HFFc6 (cell line): ENCODE data around the gene CHST14. TPM values are rescaled to one million over a fixed set of nuclear protein-coding genes. Genes with fewer than 3 reads are reported as not detected.

Experiments
- DNase-seq: peaks from one replicate; pipeline ENCODE4 v3.0.0-alpha.2; 2018
- H3K27ac Mint-ChIP-seq: 2 replicates; pipeline ENCODE4 v1.8.0; 2020; ENCODE audit warnings: mild to moderate bottlenecking, mixed read lengths
- H3K27me3 Mint-ChIP-seq: 2 replicates; pipeline ENCODE4 v1.8.0; 2021; ENCODE audit warnings: mild to moderate bottlenecking, moderate library complexity, mixed read lengths; ENCODE audit not compliant: insufficient read depth
- H3K36me3 Mint-ChIP-seq: 2 replicates; pipeline ENCODE4 v1.8.0; 2021; ENCODE audit warnings: low read depth, mixed read lengths
- H3K4me1 Mint-ChIP-seq: 2 replicates; pipeline ENCODE4 v1.8.0; 2020; ENCODE audit warnings: low read depth, mixed read lengths
- H3K4me3 Mint-ChIP-seq: 2 replicates; pipeline ENCODE4 v1.8.0; 2020; ENCODE audit warnings: mild to moderate bottlenecking, moderate library complexity, mixed read lengths
- H3K9me3 Mint-ChIP-seq: 2 replicates; pipeline ENCODE4 v1.8.0; 2020; ENCODE audit warnings: mild to moderate bottlenecking, mixed read lengths
- total RNA-seq, 6 experiments: library from RNA; stranded (reverse); fragmentation: NEBNext Ultra II Directional; extraction: Animal tissue kit (Norgen Biotek cat#: 25700); gene quantifications; 2 replicates in 1 of 6; 3 replicates in 5 of 6; pipeline ENCODE4 v1.2.3, GENCODE V29; 2021
- TF ChIP-seq, protein P1 (sequence below): fragments of 200-600 bp; sonication (generic); IDR thresholded peaks from 2 replicates; pipeline ENCODE4 v1.5.0; 2021; ENCODE audit warnings: antibody characterized with exemption, mild to moderate bottlenecking

CHST14 gene
- total RNA-seq, 6 experiments from 2014 or later, result 26.3 to 32.5 (median 28.4) TPM

- TF ChIP-seq, protein P1, sequence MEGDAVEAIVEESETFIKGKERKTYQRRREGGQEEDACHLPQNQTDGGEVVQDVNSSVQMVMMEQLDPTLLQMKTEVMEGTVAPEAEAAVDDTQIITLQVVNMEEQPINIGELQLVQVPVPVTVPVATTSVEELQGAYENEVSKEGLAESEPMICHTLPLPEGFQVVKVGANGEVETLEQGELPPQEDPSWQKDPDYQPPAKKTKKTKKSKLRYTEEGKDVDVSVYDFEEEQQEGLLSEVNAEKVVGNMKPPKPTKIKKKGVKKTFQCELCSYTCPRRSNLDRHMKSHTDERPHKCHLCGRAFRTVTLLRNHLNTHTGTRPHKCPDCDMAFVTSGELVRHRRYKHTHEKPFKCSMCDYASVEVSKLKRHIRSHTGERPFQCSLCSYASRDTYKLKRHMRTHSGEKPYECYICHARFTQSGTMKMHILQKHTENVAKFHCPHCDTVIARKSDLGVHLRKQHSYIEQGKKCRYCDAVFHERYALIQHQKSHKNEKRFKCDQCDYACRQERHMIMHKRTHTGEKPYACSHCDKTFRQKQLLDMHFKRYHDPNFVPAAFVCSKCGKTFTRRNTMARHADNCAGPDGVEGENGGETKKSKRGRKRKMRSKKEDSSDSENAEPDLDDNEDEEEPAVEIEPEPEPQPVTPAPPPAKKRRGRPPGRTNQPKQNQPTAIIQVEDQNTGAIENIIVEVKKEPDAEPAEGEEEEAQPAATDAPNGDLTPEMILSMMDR, result no peak
- Mint-ChIP-seq H3K27me3 (peaks cover 27% of the 10 kb centered on the region), H3K4me1 (peaks cover 6% of the 10 kb centered on the region; the same call in 1 of the 2 replicates), H3K9me3 (no peaks in the 10 kb centered on the region), H3K27ac (no peak overlapping the region), H3K36me3 (no peaks in the 10 kb centered on the region), H3K4me3 (no peak overlapping the region)
- DNase-seq, result no peak
Observed at GRCh38 chr15:40428185-40428584, 42.6 kb upstream of the CHST14 start.

- no peak for DNase-seq
- Mint-ChIP-seq H3K9me3 (no peaks in the 10 kb centered on the region), H3K27me3 (peaks cover 27% of the 10 kb centered on the region), H3K27ac (no peak overlapping the region), H3K36me3 (no peaks in the 10 kb centered on the region), H3K4me3 (no peak overlapping the region), H3K4me1 (peaks cover 6% of the 10 kb centered on the region; the same call in 1 of the 2 replicates)
- TF ChIP-seq, protein P1, result no peak
Observed at GRCh38 chr15:40429068-40429710, 41.6 kb upstream of the CHST14 start.

- H3K27ac Mint-ChIP-seq, result no peak overlapping the region
- peaks cover 32% of the 10 kb centered on the region for H3K27me3 Mint-ChIP-seq
- H3K9me3 Mint-ChIP-seq, result no peaks in the 10 kb centered on the region
- TF ChIP-seq, protein P1, result no peak
- no peaks in the 10 kb centered on the region for H3K36me3 Mint-ChIP-seq
- H3K4me1 Mint-ChIP-seq, result peaks cover 6% of the 10 kb centered on the region; the same call in 1 of the 2 replicates
- no peak overlapping the region for H3K4me3 Mint-ChIP-seq
- DNase-seq, result no peak
Observed at GRCh38 chr15:40430271-40430805, 40.4 kb upstream of the CHST14 start.

GRCh38 chr15:40435023-40435709, 35.6 kb upstream of the CHST14 start:
- no peak for DNase-seq
- Mint-ChIP-seq H3K27me3 (peaks cover 52% of the 10 kb centered on the region), H3K27ac (no peak overlapping the region), H3K4me1 (peaks cover 13% of the 10 kb centered on the region), H3K36me3 (no peaks in the 10 kb centered on the region), H3K4me3 (no peak overlapping the region), H3K9me3 (no peaks in the 10 kb centered on the region)
- TF ChIP-seq, protein P1, result no peak

DNA sequence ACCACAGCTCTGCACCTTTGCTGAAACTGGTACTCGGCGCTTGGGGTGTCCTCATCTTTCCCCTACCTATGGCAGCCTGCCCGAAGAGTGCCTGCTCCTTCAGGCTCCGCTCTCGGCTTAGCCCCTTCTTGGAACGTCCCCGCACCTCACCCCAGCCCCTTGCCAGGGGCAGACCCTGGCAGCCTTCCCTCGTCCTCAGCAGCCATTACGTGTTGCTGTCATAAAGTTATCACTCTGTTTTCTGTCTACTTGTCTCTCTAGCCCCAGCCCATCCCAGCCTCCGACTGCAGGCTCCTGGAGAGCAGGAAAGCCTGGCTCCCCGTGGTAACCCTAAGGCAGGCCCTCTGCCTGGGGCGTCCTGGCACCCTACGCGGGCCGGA, 35.1 kb upstream of the CHST14 start:
- Mint-ChIP-seq H3K27me3 (peaks cover 49% of the 10 kb centered on the region), H3K4me3 (no peak overlapping the region), H3K36me3 (no peaks in the 10 kb centered on the region), H3K27ac (no peak overlapping the region), H3K4me1 (peaks cover 10% of the 10 kb centered on the region), H3K9me3 (no peaks in the 10 kb centered on the region)
- no peak for DNase-seq
- TF ChIP-seq, protein P1, result no peak
